ENCODE results near the gene RHNO1. TPM values are rescaled to one million over a fixed set of nuclear protein-coding genes. Genes with fewer than 3 reads are reported as not detected.

RHNO1 gene
- total and polyA plus RNA-seq, 2 experiments from 2014 or later, result 29.1 to 29.8 TPM

DNA sequence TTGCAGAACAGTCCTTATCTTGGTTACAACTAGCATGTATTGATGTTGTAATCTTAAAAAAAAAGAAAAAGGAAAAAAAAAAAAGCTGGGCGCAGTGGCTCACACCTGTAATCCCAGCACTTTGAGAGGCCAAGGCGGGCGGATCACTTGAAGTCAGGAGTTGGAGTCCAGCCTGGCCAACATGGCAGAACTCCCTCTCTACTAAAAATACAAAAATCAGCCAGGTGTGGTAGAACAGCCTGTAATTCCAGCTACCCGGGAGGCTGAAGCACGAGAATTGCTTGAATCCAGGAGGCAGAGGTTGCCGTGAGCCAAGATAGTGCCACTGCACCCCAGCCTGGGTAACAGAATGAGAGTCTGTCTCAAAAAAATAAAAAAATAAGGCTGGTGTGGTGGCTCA lies 56.6 kb downstream of the RHNO1 start:
- no peaks in the 10 kb centered on the region for H3K27me3 ChIP-seq
- no peaks in the 10 kb centered on the region for H3K9me3 ChIP-seq (ENCODE audit: low read depth)
- no peak overlapping the region for H3K4me3 ChIP-seq
- TF ChIP-seq, protein P1, sequence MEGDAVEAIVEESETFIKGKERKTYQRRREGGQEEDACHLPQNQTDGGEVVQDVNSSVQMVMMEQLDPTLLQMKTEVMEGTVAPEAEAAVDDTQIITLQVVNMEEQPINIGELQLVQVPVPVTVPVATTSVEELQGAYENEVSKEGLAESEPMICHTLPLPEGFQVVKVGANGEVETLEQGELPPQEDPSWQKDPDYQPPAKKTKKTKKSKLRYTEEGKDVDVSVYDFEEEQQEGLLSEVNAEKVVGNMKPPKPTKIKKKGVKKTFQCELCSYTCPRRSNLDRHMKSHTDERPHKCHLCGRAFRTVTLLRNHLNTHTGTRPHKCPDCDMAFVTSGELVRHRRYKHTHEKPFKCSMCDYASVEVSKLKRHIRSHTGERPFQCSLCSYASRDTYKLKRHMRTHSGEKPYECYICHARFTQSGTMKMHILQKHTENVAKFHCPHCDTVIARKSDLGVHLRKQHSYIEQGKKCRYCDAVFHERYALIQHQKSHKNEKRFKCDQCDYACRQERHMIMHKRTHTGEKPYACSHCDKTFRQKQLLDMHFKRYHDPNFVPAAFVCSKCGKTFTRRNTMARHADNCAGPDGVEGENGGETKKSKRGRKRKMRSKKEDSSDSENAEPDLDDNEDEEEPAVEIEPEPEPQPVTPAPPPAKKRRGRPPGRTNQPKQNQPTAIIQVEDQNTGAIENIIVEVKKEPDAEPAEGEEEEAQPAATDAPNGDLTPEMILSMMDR (IDR thresholded peaks at IDR 0.05; ENCODE audit: poor library complexity), result no peak
- TF ChIP-seq EZH2 (IDR thresholded peaks at IDR 0.05; ENCODE audit: borderline replicate concordance) (no peak), EZH2phosphoT487 (IDR thresholded peaks at IDR 0.05; ENCODE audit: low read depth, severe bottlenecking, unreplicated experiment) (no peak)
- no peaks in the 10 kb centered on the region for H3K36me3 ChIP-seq (replicated peaks; ENCODE audit: insufficient read depth, low read depth)
- H3K4me2 ChIP-seq, result no peak overlapping the region
- WGBS (ENCODE audit: low lambda C conversion rate, missing lambda C conversion rate), result 100% methylated on average over 6 of the region's 6 CpGs
- no peaks in the 10 kb centered on the region for H3K4me1 ChIP-seq (ENCODE audit: insufficient read depth)
- no peaks in the 10 kb centered on the region for H3K9me2 ChIP-seq (replicated peaks; ENCODE audit: insufficient read depth)
- H2AFZ ChIP-seq, result no peak overlapping the region
- H3K79me2 ChIP-seq, result no peaks in the 10 kb centered on the region
- DNase-seq (ENCODE audit: low spot score), result no peak
- no peaks in the 10 kb centered on the region for H4K20me1 ChIP-seq (ENCODE audit: insufficient read depth, poor library complexity, severe bottlenecking)
- no peak overlapping the region for H3K27ac ChIP-seq

DNA sequence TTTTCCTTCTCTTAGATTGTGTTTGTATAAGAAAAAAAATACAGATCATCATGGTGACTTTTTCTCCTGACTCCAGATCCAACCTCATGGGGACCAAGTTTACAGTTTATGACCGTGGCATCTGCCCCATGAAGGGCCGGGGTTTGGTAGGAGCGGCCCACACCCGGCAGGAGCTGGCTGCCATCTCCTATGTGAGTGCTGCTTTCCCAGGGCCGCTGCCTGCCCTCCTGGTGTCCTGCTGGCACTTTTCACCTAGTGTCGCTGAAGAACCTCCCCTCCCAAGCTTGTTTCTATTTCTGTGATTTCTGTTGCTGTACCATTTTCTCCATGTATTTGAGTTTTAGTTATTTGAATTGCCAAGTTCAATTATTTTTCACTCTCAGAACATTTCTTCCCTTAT lies 57.3 kb downstream of the RHNO1 start:
- Histone ChIP-seq H3K79me2 (no peaks in the 10 kb centered on the region), H3K9me2 (replicated peaks; ENCODE audit: insufficient read depth) (no peaks in the 10 kb centered on the region), H2AFZ (no peak overlapping the region), H3K4me1 (ENCODE audit: insufficient read depth) (no peaks in the 10 kb centered on the region), H4K20me1 (ENCODE audit: insufficient read depth, poor library complexity, severe bottlenecking) (no peaks in the 10 kb centered on the region), H3K4me2 (no peak overlapping the region), H3K9me3 (ENCODE audit: low read depth) (no peaks in the 10 kb centered on the region), H3K36me3 (replicated peaks; ENCODE audit: insufficient read depth, low read depth) (no peaks in the 10 kb centered on the region), H3K27me3 (no peaks in the 10 kb centered on the region), H3K27ac (no peak overlapping the region), H3K4me3 (no peak overlapping the region)
- WGBS (ENCODE audit: low lambda C conversion rate, missing lambda C conversion rate), result 96% methylated on average over 6 of the region's 6 CpGs
- DNase-seq (ENCODE audit: low spot score), result no peak
- TF ChIP-seq EZH2 (IDR thresholded peaks at IDR 0.05; ENCODE audit: borderline replicate concordance), result no peak
- TF ChIP-seq, protein P1 (IDR thresholded peaks at IDR 0.05; ENCODE audit: poor library complexity), result no peak
- TF ChIP-seq EZH2phosphoT487 (IDR thresholded peaks at IDR 0.05; ENCODE audit: low read depth, severe bottlenecking, unreplicated experiment), result no peak

DNA sequence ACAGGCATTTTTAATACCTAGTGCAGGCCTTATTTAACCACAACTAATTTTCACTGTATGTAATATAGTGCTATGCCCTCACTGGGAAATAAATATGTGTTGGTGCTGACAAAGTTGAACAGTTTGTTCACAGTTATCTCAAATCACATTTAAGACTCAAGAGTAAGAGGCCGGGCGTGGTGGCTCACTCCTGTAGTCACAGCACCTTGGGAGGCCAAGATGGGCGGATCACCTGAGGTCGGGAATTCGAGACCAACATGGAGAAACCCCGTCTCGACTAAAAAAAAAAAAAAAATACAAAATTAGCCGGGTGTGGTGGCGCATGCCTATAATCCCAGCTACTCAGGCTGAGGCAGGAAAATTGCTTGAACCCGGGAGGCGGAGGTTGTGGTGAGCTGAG lies 59.3 kb downstream of the RHNO1 start:
- Histone ChIP-seq H3K79me2 (no peaks in the 10 kb centered on the region), H4K20me1 (ENCODE audit: insufficient read depth, poor library complexity, severe bottlenecking) (no peaks in the 10 kb centered on the region), H3K9me2 (replicated peaks; ENCODE audit: insufficient read depth) (no peaks in the 10 kb centered on the region), H2AFZ (no peak overlapping the region), H3K27me3 (no peaks in the 10 kb centered on the region), H3K9me3 (ENCODE audit: low read depth) (no peaks in the 10 kb centered on the region), H3K4me1 (ENCODE audit: insufficient read depth) (no peaks in the 10 kb centered on the region), H3K4me2 (no peak overlapping the region), H3K27ac (no peak overlapping the region), H3K4me3 (no peak overlapping the region), H3K36me3 (replicated peaks; ENCODE audit: insufficient read depth, low read depth) (no peaks in the 10 kb centered on the region)
- TF ChIP-seq EZH2phosphoT487 (IDR thresholded peaks at IDR 0.05; ENCODE audit: low read depth, severe bottlenecking, unreplicated experiment) (no peak), EZH2 (IDR thresholded peaks at IDR 0.05; ENCODE audit: borderline replicate concordance) (no peak)
- TF ChIP-seq, protein P1 (IDR thresholded peaks at IDR 0.05; ENCODE audit: poor library complexity), result no peak
- WGBS (ENCODE audit: low lambda C conversion rate, missing lambda C conversion rate), result 93% methylated on average over 11 of the region's 11 CpGs
- DNase-seq (ENCODE audit: low spot score), result no peak

DNA sequence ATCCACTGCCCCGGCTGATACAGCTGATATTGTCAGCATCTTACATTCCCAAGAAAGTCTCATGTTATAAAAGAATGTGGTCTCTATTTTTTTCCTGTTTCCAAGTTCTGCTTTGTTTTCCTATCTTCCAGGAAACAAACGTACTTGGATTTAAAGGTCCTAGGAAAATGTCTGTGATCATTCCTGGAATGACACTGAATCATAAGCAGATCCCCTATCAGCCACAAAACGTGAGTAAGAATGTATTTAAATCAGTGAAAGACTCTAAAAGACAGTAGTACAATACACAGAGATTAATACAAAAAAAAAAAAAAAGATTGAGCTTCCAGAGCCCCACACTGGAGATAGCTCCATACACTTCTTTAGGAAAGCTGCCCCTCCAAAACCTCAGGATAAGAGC lies 60.5 kb downstream of the RHNO1 start:
- TF ChIP-seq EZH2 (IDR thresholded peaks at IDR 0.05; ENCODE audit: borderline replicate concordance), result no peak
- TF ChIP-seq, protein P1 (IDR thresholded peaks at IDR 0.05; ENCODE audit: poor library complexity), result no peak
- TF ChIP-seq EZH2phosphoT487 (IDR thresholded peaks at IDR 0.05; ENCODE audit: low read depth, severe bottlenecking, unreplicated experiment), result no peak
- no peaks in the 10 kb centered on the region for H3K9me2 ChIP-seq (replicated peaks; ENCODE audit: insufficient read depth)
- H3K36me3 ChIP-seq (replicated peaks; ENCODE audit: insufficient read depth, low read depth), result no peaks in the 10 kb centered on the region

More for the DNA sequence above, 60.5 kb downstream of the RHNO1 start:
- Histone ChIP-seq H2AFZ (no peak overlapping the region), H3K27me3 (no peaks in the 10 kb centered on the region), H3K79me2 (no peaks in the 10 kb centered on the region), H4K20me1 (ENCODE audit: insufficient read depth, poor library complexity, severe bottlenecking) (no peaks in the 10 kb centered on the region), H3K4me2 (no peak overlapping the region), H3K9me3 (ENCODE audit: low read depth) (no peaks in the 10 kb centered on the region), H3K4me1 (ENCODE audit: insufficient read depth) (no peaks in the 10 kb centered on the region), H3K27ac (no peak overlapping the region), H3K4me3 (no peak overlapping the region)
- WGBS (ENCODE audit: low lambda C conversion rate, missing lambda C conversion rate), result 88% methylated on average over 3 of the region's 3 CpGs
- DNase-seq (ENCODE audit: low spot score), result no peak
